HFFc6 (cell line): ENCODE measurements around the gene PDLIM7. TPM values are rescaled to one million over a fixed set of nuclear protein-coding genes. Genes with fewer than 3 reads are reported as not detected.

Experiments used
- DNase-seq: peaks from one replicate; pipeline ENCODE4 v3.0.0-alpha.2; 2018
- H3K27ac Mint-ChIP-seq: 2 replicates; pipeline ENCODE4 v1.8.0; 2020; ENCODE audit warnings: mild to moderate bottlenecking, mixed read lengths
- H3K27me3 Mint-ChIP-seq: 2 replicates; pipeline ENCODE4 v1.8.0; 2021; ENCODE audit warnings: mild to moderate bottlenecking, moderate library complexity, mixed read lengths; ENCODE audit not compliant: insufficient read depth
- H3K36me3 Mint-ChIP-seq: 2 replicates; pipeline ENCODE4 v1.8.0; 2021; ENCODE audit warnings: low read depth, mixed read lengths
- H3K4me1 Mint-ChIP-seq: 2 replicates; pipeline ENCODE4 v1.8.0; 2020; ENCODE audit warnings: low read depth, mixed read lengths
- H3K4me3 Mint-ChIP-seq: 2 replicates; pipeline ENCODE4 v1.8.0; 2020; ENCODE audit warnings: mild to moderate bottlenecking, moderate library complexity, mixed read lengths
- H3K9me3 Mint-ChIP-seq: 2 replicates; pipeline ENCODE4 v1.8.0; 2020; ENCODE audit warnings: mild to moderate bottlenecking, mixed read lengths
- CTCF ChIP-seq: fragments of 200-600 bp; sonication (generic); IDR thresholded peaks from 2 replicates; pipeline ENCODE4 v1.5.0; 2021; ENCODE audit warnings: antibody characterized with exemption, mild to moderate bottlenecking
- total RNA-seq, 6 experiments: library from RNA; stranded (reverse); fragmentation: NEBNext Ultra II Directional; extraction: Animal tissue kit (Norgen Biotek cat#: 25700); gene quantifications; 2 replicates in 1 of 6; 3 replicates in 5 of 6; pipeline ENCODE4 v1.2.3, GENCODE V29; 2021

PDLIM7 gene
- total RNA-seq, 6 experiments from 2014 or later: 339 to 353 (median 343) TPM

- peak overlapping the region; percentile 86 for H3K27ac Mint-ChIP-seq
- peak overlapping the region; percentile 66 for H3K4me3 Mint-ChIP-seq
- H3K9me3 Mint-ChIP-seq: no peaks in the 10 kb centered on the region
- no peak for TF ChIP-seq CTCF
- H3K4me1 Mint-ChIP-seq: peaks cover 41% of the 10 kb centered on the region
- peaks cover 24% of the 10 kb centered on the region for H3K36me3 Mint-ChIP-seq
- H3K27me3 Mint-ChIP-seq: peaks cover 5% of the 10 kb centered on the region
- DNase-seq: no peak
Observed at GRCh38 chr5:177492841-177493240, 4.6 kb downstream of the PDLIM7 start.

GRCh38 chr5:177491983-177492746 is 5.2 kb downstream of the PDLIM7 start:
- Mint-ChIP-seq H3K27me3 (peaks cover 3% of the 10 kb centered on the region), H3K36me3 (peaks cover 28% of the 10 kb centered on the region), H3K4me1 (peaks cover 41% of the 10 kb centered on the region), H3K9me3 (no peaks in the 10 kb centered on the region), H3K4me3 (peak overlapping the region; percentile 66), H3K27ac (peak overlapping the region; percentile 86)
- DNase-seq: no peak
- no peak for TF ChIP-seq CTCF

GRCh38 chr5:177491429-177491945 is 5.9 kb downstream of the PDLIM7 start:
- TF ChIP-seq CTCF: peak; percentile 100
- DNase-seq: peak; percentile 36
- peak overlapping the region; percentile 68 for H3K27ac Mint-ChIP-seq
- H3K36me3 Mint-ChIP-seq: peaks cover 31% of the 10 kb centered on the region
- H3K9me3 Mint-ChIP-seq: no peaks in the 10 kb centered on the region
- peaks cover 3% of the 10 kb centered on the region for H3K27me3 Mint-ChIP-seq
- no peak overlapping the region for H3K4me3 Mint-ChIP-seq
- peaks cover 44% of the 10 kb centered on the region for H3K4me1 Mint-ChIP-seq

- H3K4me3 Mint-ChIP-seq: no peak overlapping the region
- TF ChIP-seq CTCF: no peak
- H3K9me3 Mint-ChIP-seq: no peaks in the 10 kb centered on the region
- DNase-seq: no peak
- peak overlapping the region; percentile 68 for H3K27ac Mint-ChIP-seq
- peaks cover 27% of the 10 kb centered on the region for H3K36me3 Mint-ChIP-seq
- peaks cover 40% of the 10 kb centered on the region for H3K4me1 Mint-ChIP-seq
- H3K27me3 Mint-ChIP-seq: peaks cover 3% of the 10 kb centered on the region
Observed at GRCh38 chr5:177490992-177491391, 6.4 kb downstream of the PDLIM7 start.

- H3K27me3 Mint-ChIP-seq: peaks cover 6% of the 10 kb centered on the region
- peak overlapping the region; percentile 15; the same call in 1 of the 2 replicates for H3K4me3 Mint-ChIP-seq
- peaks cover 27% of the 10 kb centered on the region for H3K36me3 Mint-ChIP-seq
- peak overlapping the region; percentile 33 for H3K27ac Mint-ChIP-seq
- no peaks in the 10 kb centered on the region for H3K9me3 Mint-ChIP-seq
- no peak for DNase-seq
- TF ChIP-seq CTCF: no peak
- peaks cover 38% of the 10 kb centered on the region for H3K4me1 Mint-ChIP-seq
Observed at GRCh38 chr5:177490311-177490991, 7.0 kb downstream of the PDLIM7 start.
